Suprapubic skin (tissue), 3 donors: Measurements from ENCODE around the gene B3GNT9.

Experiments used
- EP300 ChIP-seq: sonication (generic); formaldehyde crosslinking; IDR thresholded peaks from one replicate; pipeline ENCODE4 v1.6.1; 2017; ENCODE audit warnings: antibody characterized with exemption
- POLR2A ChIP-seq, 2 donors: fragments of 450-650 bp; IDR thresholded peaks; one replicate each; pipeline ENCODE4 v1.6.1; 2017; ENCODE audit warnings: antibody characterized with exemption in 2 of 2, mild to moderate bottlenecking in 2 of 2, moderate library complexity in 2 of 2
- TF ChIP-seq, protein P1 (sequence below), 2 donors: fragments of 200-600 bp in 1 of 2; fragments of 450-650 bp in 1 of 2; sonication (generic) in 1 of 2; IDR thresholded peaks; one replicate each; pipeline ENCODE4 v1.5.1; 2016 to 2019; ENCODE audit warnings: antibody characterized with exemption in 2 of 2, mild to moderate bottlenecking in 1 of 2, moderate library complexity in 1 of 2

DNA sequence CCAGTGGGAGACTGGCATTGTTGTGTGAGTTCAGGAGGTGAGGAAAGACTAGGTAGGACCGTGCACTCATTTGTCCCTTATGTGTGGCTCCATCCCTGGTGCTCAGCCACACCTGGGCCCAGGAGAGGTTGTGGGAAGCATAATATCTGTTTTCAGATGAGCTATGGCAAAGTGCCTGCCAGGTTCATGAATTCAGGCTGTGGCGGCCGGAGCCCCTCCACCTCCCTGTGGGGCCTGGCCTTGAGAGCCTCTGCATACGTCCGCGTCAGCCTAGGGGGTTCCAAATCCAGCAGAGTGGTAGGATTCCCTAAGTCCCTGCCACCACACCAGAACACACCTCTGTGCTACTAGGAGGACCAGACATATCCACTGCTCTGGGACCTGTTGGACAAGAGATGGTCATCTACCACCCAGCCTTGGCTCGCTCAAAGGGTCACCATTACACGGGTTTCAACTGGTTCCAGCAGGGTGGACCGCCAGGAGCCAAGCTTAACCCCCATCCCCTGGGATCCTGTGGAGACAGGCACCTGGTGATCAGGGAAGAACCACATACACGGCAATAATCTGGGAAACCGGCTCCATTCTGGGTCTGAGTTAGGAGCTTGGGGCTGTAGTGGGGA lies 2.0 kb downstream of the B3GNT9 start:
- TF ChIP-seq POLR2A (IDR thresholded peaks at IDR 0.05) = no peak
- TF ChIP-seq, protein P1, sequence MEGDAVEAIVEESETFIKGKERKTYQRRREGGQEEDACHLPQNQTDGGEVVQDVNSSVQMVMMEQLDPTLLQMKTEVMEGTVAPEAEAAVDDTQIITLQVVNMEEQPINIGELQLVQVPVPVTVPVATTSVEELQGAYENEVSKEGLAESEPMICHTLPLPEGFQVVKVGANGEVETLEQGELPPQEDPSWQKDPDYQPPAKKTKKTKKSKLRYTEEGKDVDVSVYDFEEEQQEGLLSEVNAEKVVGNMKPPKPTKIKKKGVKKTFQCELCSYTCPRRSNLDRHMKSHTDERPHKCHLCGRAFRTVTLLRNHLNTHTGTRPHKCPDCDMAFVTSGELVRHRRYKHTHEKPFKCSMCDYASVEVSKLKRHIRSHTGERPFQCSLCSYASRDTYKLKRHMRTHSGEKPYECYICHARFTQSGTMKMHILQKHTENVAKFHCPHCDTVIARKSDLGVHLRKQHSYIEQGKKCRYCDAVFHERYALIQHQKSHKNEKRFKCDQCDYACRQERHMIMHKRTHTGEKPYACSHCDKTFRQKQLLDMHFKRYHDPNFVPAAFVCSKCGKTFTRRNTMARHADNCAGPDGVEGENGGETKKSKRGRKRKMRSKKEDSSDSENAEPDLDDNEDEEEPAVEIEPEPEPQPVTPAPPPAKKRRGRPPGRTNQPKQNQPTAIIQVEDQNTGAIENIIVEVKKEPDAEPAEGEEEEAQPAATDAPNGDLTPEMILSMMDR (IDR thresholded peaks at IDR 0.05) = no peak
- TF ChIP-seq EP300 = no peak
